GM18507 (cell line): ENCODE measurements around the gene UGT1A3.
"Not testable (repeated sequence)": the region's sequence is repeated elsewhere in the genome, so short reads cannot be mapped to it uniquely, and the experiment has no call there.

ENCODE experiments used
- DNase-seq: peaks from one replicate; pipeline ENCODE4 v3.0.0; 2011; ENCODE audit warnings: low read depth; ENCODE audit not compliant: insufficient read length; ENCODE audit errors: extremely low spot score
- FAIRE-seq: peaks from 2 replicates; lab custom pipeline; 2011; peaks lifted over from hg19 to GRCh38; lab: Jason Lieb, UNC

UGT1A3 gene

GRCh38 chr2:233705911-233706506 is 22.8 kb upstream of the UGT1A3 start:
- FAIRE-seq (no peak), DNase-seq (no peak)

DNA sequence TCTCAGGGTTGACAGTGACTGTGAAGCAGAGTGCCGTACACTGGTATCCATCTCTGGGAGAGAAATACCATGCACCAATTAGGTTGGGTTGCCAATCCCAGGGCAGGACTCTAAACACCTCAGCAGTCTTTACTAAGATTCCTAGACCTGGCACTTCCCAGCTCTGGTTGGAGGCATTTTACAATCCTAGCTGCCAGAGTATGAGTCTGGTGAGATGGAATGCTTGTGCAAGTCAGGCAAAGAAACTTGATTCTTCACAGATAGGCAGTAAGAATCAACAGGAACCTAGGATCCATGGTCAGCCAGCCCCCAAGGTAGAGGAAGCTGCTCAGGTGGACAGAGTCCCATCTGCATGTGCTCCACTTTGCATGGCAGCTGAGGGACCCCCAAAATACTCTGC is 22.1 kb upstream of the UGT1A3 start:
- DNase-seq (no peak), FAIRE-seq (no peak)

DNA sequence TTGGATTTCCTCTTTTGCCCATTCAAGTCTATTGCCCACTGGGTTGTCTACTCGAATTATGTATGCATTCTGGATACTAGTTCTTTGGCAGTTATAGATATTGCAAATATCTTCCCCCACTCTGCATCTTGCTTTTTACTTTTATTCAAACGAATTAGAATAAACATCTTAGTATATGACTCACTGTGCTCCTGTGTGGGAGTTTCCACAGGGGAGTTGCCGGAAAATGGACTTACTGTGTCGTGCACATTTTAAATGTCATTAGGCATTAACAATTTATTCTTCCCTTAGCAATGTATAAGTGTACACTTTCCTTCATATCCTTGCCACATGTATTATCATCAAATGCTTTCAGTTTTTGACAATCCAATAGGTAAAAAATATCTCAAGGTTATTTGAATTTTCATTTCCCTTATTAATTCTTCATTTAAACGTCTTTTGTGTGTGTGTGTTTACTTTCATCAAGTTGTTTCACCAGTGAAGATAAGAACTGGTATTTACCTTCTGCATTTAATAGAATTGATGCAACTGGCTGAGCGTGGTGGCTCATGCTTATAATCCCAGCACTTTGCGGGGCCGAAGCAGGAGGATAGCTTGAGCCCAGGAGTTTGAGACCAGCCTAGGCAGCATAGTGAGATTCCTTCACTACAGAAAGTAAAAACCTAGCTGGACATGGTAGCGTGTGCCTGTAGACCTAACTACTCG is 20.8 kb upstream of the UGT1A3 start:
- DNase-seq (no peak), FAIRE-seq (no peak)

GRCh38 chr2:233708942-233709341 is 19.9 kb upstream of the UGT1A3 start:
- no peak for DNase-seq
- FAIRE-seq, result no peak

DNA sequence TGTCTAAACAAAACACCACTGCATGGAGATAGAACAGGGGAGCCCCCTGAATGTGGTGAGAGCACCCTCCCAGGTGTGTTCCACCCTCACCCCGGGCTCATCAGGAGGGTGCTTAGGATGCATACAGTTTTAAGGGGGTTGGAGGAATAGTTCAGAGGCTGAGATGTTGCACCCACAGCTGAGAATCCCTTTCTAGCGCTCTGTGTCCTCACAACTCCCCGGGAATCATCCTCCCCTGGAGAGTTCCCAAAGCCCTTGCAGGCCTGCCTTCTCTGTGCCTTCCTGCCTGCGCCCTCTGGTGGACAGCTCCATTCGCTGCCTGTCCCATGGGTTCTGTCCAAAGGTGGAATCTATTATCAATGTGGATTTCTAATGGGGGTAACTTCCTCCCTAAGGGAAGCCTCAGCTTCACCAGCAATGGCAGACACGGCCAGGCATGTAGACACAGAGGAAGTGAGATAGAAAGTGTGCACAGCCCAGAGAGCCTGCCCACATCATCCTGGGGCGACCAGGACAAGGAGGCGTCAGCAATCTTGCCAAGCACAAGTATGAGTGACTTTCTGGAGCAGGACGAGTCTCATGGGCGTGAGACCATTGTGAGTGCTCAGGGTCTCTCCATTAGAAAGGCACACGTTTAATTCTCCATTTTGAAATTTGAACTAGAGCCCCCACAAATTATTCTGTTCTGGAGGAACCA is 17.4 kb upstream of the UGT1A3 start:
- peak; percentile 74 for FAIRE-seq

DNA sequence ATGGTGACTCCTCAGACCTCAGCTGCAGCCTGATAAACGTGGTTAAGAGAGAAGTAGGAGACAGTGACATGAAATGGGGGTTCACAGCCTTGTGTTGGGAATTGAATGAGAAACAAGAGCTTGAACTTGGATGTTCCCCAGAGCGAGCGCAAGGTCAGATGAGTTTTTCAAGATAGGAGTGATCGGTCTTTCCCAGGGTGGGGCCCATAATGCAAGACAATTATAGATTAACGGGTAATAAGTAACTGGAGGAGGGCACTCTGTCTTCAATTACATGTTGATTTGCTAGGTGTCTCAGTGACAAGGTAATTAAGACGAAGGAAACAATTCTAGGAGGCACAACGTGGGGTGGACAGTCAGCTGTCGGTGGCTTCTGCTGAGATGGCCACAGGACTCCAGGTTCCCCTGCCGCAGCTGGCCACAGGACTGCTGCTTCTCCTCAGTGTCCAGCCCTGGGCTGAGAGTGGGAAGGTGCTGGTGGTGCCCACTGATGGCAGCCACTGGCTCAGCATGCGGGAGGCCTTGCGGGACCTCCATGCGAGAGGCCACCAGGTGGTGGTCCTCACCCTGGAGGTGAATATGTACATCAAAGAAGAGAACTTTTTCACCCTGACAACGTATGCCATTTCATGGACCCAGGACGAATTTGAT is 16.1 kb upstream of the UGT1A3 start, which contains the start of gene UGT1A5:
Gene UGT1A5 (plus strand): TSS at position 297 of the 651 bp plus-strand sequence. CDS start 85 bp downstream, at position 382.
- DNase-seq (no peak), FAIRE-seq (no peak)

More for the DNA sequence above, 17.4 kb upstream of the UGT1A3 start:
- DNase-seq, result peak; percentile 7

- no peak for FAIRE-seq
- DNase-seq, result no peak
Observed at GRCh38 chr2:233713262-233713615, 15.6 kb upstream of the UGT1A3 start.

- DNase-seq (no peak), FAIRE-seq (no peak)
Observed at GRCh38 chr2:233714121-233714520, 14.7 kb upstream of the UGT1A3 start.

- FAIRE-seq, result no peak
- DNase-seq, result no peak
Observed at GRCh38 chr2:233718552-233718951, 10.3 kb upstream of the UGT1A3 start, which contains the start of gene UGT1A4. UGT1A4 (plus strand) TSS chr2:233718736; CDS start chr2:233718821, 85 bp downstream.

DNA sequence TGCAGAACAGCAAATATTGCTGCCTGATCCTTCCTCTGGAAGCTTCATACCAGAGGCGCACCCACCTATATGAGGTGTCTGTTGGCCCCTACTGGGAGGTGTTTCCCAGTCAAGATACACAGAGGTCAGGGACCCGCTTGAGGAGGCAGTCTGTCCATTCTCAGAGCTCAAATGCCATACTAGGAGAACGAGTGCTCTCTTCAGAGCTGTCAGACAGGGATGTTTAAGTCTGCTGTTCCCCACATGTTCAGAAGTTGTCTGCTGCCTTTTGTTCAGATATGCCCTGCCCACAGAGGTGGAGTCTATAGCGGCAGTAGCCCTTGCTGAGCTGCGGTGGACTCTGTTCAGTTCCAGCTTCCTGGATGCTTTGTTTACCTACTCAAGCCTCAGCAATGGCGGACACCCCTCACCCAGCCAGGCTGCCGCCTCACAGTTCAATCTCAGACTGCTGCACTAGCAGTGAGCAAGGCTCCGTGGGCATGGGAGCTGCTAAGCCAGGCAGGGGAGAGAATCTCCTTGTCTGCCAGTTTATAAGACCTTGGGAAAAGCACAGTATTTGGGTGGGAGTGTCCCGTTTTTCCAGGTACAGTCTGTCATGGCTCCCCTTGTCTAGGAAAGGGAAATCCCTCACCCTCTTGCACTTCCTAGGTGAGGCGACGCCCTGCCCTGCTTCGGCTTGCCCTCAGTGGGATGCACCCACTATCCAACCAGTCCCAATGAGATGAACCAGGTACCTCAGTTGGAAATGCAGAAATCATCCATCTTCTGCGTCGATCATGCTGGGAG is 8.2 kb downstream of the UGT1A3 start:
- FAIRE-seq, DNase-seq: not testable (repeated sequence)

DNA sequence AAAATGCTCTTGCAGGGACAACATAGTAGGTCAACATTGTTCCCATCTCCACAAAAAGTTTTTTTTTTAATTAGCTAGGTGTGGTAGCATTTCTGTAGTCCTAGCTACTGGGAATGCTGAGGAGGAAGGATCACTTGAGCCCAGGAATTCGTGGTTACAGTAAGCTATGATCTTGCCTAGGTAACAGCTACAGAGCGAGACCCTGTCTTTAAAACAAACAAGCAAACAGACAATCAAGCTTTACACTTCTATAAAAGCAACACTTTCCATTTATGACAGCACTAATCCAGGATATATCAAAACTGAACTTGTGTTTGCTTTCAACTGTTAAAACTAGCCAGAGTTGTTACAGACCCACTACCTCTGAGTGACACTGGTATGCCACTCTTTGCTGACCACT is 12.0 kb downstream of the UGT1A3 start:
- no peak for DNase-seq
- no peak for FAIRE-seq

DNA sequence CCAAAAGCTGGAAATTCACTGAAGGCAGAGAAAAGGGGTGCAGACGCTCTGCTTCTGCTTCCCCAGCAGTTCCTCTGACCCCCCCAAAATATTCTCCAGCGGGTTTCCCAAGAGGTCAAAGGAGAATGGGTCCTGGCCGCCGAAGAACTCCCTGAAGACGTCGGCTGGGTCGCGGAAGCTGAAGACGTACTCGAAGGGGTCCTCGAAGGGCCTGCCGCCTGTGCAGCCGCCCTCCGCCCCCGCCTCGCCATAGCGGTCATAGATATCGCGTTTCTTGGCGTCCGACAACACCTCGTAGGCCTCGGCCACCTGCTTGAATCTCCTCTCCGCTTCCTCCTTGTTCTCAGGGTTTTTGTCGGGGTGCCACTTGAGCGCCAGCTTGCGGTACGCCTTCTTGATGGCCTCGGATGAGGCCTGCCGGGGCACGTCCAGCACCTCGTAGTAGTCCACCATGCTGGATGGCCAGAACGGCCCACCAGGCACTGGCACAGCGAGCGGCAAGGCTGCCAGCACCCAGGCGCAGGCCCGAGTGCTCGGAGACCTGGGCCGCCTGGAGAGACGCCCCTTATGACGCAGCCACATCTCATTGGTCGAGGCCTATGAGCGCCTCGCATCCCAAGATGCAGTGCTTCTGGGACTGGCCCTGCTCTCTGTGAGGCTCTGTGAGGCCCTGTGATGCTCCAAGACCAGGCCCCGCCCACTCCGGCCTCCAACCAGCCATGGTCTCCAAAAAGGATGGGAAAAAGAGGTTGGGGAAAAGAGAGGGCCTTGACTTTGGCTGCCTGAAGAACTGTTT is 14.8 kb downstream of the UGT1A3 start:
- FAIRE-seq, result no peak
- DNase-seq, result no peak

GRCh38 chr2:233745073-233745755 is 16.4 kb downstream of the UGT1A3 start:
- no peak for DNase-seq
- no peak for FAIRE-seq

DNA sequence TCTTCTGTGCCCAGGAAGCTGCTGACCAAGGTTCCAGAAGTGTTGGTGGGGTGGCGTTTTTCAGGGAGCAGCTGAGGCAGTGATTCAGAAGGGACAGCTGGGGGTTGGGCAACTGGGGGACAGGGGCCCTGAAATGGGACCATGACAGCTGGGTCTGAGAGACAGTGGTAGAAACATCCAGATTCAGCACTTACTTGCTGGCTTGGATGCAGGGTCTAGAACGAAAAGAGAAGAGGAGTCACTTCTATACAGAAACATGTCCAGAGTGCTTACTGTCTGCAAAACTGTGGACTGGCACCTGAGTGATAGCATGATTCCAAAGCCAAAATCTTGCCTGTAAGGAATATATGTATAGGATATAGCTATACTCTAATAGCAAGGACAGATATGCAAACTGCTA is 17.0 kb downstream of the UGT1A3 start:
- not testable (repeated sequence) for FAIRE-seq, DNase-seq

GRCh38 chr2:233746475-233747282 is 17.8 kb downstream of the UGT1A3 start:
- DNase-seq (no peak), FAIRE-seq (no peak)

DNA sequence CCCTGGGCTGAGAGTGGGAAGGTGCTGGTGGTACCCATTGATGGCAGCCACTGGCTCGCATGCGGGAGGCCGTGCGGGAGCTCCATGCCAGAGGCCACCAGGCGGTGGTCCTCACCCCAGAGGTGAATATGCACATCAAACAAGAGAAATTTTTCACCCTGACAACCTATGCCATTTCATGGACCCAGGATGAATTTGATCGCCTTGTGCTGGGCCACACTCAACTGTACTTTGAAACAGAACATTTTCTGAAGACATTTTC is 18.4 kb downstream of the UGT1A3 start:
- FAIRE-seq (no peak), DNase-seq (no peak)

GRCh38 chr2:233750689-233751088 is 21.8 kb downstream of the UGT1A3 start:
- FAIRE-seq, result not testable (repeated sequence)

More at GRCh38 chr2:233750689-233751088, 21.8 kb downstream of the UGT1A3 start:
- DNase-seq, result not testable (repeated sequence)
